ENCODE measurements around the gene SLC1A2. TPM values are rescaled to one million over a fixed set of nuclear protein-coding genes. Genes with fewer than 3 reads are reported as not detected.

Gene SLC1A2
- total RNA-seq, 4 donors from 2014 or later, result 0.22 to 0.60 (median 0.41) TPM

DNA sequence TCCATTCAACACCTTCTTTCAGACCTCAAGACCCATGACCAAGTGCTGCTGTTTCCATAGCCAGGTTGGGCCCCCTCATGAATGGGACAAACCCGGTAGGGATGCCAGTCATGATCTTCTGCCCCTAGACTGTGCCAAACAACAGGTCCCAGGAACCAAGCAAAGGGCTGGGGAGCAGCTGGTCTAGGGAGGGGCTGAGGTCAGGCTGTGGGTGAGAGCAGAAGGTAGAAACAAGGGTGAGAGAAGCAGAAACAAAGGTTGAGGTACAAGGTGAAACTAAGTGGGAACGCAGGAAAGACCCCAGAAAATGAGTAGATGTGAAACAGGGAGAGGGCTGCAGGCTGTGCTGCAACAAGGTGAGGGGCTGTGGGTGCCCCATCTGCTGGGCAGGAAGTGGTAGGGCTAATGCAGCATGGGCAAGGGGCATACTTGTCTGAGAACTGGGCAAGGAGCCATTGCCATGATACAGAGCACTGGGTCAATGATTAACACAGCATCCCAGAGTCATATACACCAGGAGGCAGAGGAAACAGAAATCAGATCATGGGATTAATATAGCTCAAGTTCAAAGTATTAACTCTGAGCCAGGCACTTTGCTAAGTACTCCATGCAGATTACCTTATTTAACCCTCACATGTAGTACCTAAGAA lies 45.9 kb downstream of the SLC1A2 start:
- Histone ChIP-seq H3K4me1 (no peaks in the 10 kb centered on the region), H3K36me3 (no peaks in the 10 kb centered on the region), H3K4me3 (no peak overlapping the region), H3K27me3 (no peaks in the 10 kb centered on the region), H3K27ac (no peak overlapping the region), H3K9me3 (no peaks in the 10 kb centered on the region)
- DNase-seq (ENCODE audit: low spot score in 2 of 2), result no peak
- no peak for TF ChIP-seq POLR2A (IDR thresholded peaks at IDR 0.05)
- WGBS, 2 donors, result 79 to 98% methylated on average over 2 of the region's 2 CpGs

DNA sequence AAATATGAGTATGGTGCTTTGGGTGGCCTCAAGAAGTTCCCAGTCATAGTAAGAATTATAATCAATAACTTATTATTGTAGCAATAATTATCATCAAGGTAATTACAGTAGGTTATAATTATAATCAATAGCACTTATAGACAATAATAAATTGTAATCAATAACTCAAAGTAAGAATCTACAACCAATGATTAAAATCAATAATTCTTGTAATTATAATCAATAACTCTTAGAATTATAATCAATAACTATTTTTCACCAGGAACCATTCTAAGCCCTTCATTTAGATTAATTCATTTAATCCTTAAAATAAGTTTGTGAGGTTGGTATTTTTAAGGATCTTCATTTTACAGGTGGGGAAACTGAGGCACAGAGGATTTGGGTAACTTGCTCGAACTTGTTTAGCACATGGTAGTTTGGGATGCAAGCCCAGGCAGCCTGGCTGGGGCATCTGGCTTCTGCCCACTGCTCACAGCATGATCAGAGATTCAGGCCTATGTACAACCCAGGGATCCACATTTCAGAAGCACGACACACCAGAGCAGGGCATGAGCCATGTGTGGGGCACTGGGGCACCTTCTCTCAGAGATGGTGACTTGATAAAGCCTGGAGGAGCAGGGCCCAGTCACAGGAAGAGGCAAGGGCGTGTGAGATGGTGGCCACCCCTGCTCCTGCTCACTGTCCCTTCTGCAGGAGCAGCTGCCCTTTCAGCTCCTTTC lies 46.6 kb downstream of the SLC1A2 start:
- Histone ChIP-seq H3K27ac (no peak overlapping the region), H3K4me1 (no peaks in the 10 kb centered on the region), H3K9me3 (no peaks in the 10 kb centered on the region), H3K36me3 (no peaks in the 10 kb centered on the region), H3K27me3 (no peaks in the 10 kb centered on the region), H3K4me3 (no peak overlapping the region)
- 89 to 94% methylated on average over 3 of the region's 3 CpGs for WGBS, 2 donors
- no peak for DNase-seq (ENCODE audit: low spot score in 2 of 2)
- TF ChIP-seq POLR2A (IDR thresholded peaks at IDR 0.05) (no peak), EP300 (IDR thresholded peaks at IDR 0.05) (no peak)
- TF ChIP-seq, protein P1, sequence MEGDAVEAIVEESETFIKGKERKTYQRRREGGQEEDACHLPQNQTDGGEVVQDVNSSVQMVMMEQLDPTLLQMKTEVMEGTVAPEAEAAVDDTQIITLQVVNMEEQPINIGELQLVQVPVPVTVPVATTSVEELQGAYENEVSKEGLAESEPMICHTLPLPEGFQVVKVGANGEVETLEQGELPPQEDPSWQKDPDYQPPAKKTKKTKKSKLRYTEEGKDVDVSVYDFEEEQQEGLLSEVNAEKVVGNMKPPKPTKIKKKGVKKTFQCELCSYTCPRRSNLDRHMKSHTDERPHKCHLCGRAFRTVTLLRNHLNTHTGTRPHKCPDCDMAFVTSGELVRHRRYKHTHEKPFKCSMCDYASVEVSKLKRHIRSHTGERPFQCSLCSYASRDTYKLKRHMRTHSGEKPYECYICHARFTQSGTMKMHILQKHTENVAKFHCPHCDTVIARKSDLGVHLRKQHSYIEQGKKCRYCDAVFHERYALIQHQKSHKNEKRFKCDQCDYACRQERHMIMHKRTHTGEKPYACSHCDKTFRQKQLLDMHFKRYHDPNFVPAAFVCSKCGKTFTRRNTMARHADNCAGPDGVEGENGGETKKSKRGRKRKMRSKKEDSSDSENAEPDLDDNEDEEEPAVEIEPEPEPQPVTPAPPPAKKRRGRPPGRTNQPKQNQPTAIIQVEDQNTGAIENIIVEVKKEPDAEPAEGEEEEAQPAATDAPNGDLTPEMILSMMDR (IDR thresholded peaks at IDR 0.05), result no peak

DNA sequence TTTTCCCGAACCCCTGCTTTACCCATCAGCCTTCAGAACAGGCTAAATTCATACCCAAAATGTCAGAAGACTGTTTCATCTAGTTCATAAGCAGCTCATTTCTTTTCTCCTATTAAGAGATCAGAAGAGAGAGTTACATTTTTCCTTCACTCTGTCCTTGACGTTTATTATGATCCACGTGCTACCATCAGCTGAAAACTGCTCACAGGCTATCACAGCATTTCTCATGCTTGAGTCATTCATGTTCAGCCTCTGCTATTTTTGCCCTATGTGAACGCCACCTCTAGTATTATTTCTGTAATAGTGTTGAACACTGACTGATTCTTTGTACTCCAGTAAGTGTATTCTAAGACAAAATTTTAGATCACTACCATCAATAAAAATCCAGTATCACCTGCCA lies 51.9 kb downstream of the SLC1A2 start:
- Histone ChIP-seq H3K27me3 (no peaks in the 10 kb centered on the region), H3K9me3 (no peaks in the 10 kb centered on the region), H3K4me1 (peaks cover 0 to 26% (median 7%) of the 10 kb centered on the region in 4 donors), H3K27ac (no peak overlapping the region), H3K4me3 (no peak overlapping the region), H3K36me3 (no peaks in the 10 kb centered on the region)
- TF ChIP-seq, protein P1 (IDR thresholded peaks at IDR 0.05), result no peak
- TF ChIP-seq POLR2A (IDR thresholded peaks at IDR 0.05) (no peak), EP300 (IDR thresholded peaks at IDR 0.05) (no peak)
- no peak for DNase-seq (ENCODE audit: low spot score in 2 of 2)
- 50 to 54% methylated on average over 4 of the region's 4 CpGs for WGBS, 2 donors

DNA sequence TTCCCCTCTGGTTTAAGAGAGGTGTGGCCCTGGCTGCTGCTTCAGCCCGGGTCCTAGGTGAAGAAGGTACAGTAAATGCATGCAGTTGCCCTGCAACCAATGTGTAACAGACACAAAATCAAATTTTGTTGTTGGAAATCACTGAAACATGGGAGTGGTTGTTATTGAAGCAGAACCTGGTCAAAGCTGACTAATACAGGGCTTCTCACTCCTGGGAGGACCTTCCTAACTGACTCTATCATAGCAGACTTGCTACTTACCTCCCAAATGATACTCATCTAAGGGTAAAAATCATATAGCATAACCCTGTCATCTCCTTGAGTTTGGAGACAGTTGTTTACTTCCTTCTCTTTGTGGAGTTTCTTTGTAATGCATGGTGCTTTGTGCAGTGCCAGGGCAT lies 52.6 kb downstream of the SLC1A2 start:
- no peak for DNase-seq (ENCODE audit: low spot score in 2 of 2)
- no peaks in the 10 kb centered on the region for H3K36me3 ChIP-seq
- H3K4me1 ChIP-seq, result peaks cover 0 to 26% (median 7%) of the 10 kb centered on the region in 4 donors
- H3K9me3 ChIP-seq, result no peaks in the 10 kb centered on the region
- no peak overlapping the region for H3K4me3 ChIP-seq
- WGBS, 2 donors, result 89 to 90% methylated on average over 1 of the region's 1 CpG
- H3K27me3 ChIP-seq, result no peaks in the 10 kb centered on the region
- TF ChIP-seq EP300 (IDR thresholded peaks at IDR 0.05), result no peak
- TF ChIP-seq, protein P1 (IDR thresholded peaks at IDR 0.05), result no peak
- TF ChIP-seq POLR2A (IDR thresholded peaks at IDR 0.05), result no peak
- H3K27ac ChIP-seq, result no peak overlapping the region

DNA sequence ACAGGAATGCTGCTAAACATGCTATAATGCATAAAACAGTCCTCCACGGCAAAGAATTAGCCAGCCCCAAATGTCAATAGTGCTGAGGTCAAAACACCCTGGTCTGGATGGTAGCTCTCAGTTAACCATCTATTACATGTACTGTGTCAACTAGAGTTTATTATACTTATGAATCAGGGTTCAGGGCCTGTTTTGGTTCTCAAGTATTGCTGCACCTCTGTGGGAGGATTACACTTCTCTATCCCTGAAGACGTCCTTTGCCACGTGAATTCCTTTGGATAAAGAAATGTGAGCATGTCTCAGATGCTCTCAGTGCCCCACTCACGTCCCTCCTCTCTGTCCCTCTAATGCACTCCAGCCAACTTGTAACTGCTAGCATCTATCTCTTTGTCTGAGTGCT lies 53.4 kb downstream of the SLC1A2 start:
- WGBS, 2 donors, result 75 to 78% methylated on average over 4 of the region's 4 CpGs
- no peaks in the 10 kb centered on the region for H3K36me3 ChIP-seq
- DNase-seq (ENCODE audit: low spot score in 2 of 2), result no peak
- H3K9me3 ChIP-seq, result no peaks in the 10 kb centered on the region
- TF ChIP-seq, protein P1 (IDR thresholded peaks at IDR 0.05), result no peak
- H3K27ac ChIP-seq, result no peak overlapping the region
- peaks cover 0 to 26% (median 7%) of the 10 kb centered on the region in 4 donors for H3K4me1 ChIP-seq
- no peaks in the 10 kb centered on the region for H3K27me3 ChIP-seq
- H3K4me3 ChIP-seq, result no peak overlapping the region
